IMR-90 (cell line): ENCODE results near the gene ASTN2. TPM values are rescaled to one million over a fixed set of nuclear protein-coding genes. Genes with fewer than 3 reads are reported as not detected.

Experiments
- ATAC-seq: fragments of 200-7000 bp; cut with Tn5 transposase; 2 replicates; pipeline ENCODE4 v1.9.1; 2020; ENCODE audit warnings: low read depth, mild to moderate bottlenecking, moderate library complexity
- BruUV-seq: library from RNA; stranded (reverse); fragments of 400-500 nt; replicated peaks from 2 replicates; lab custom pipeline; 2021; lab: Mats Ljungman, UMichigan
- CTCF ChIA-PET: fragments of 300-600 bp; formaldehyde crosslinking; extraction: SDS; loops from one replicate; lab custom pipeline; 2021; ENCODE audit warnings: antibody characterized with exemption; lab: Yijun Ruan, JAX
- POLR2A ChIA-PET: fragments of 300-600 bp; sonication (Branson Sonifier 250); formaldehyde crosslinking; loops from one replicate; lab custom pipeline; 2022; ENCODE audit warnings: antibody characterized with exemption; ENCODE audit not compliant: unreplicated experiment; lab: Charles Lee
- DNase-seq: peaks from one replicate; pipeline ENCODE4 v3.0.0; 2013
- H2AFZ ChIP-seq: replicated peaks from 2 replicates; pipeline ENCODE3; 2013; ENCODE audit warnings: low read length, mild to moderate bottlenecking; ENCODE audit not compliant: poor library complexity
- H2AK5ac ChIP-seq: 2 replicates; pipeline ENCODE4 v1.6.1; 2013; ENCODE audit warnings: low read depth, low read length, inconsistent platforms
- H2AK9ac ChIP-seq: replicated peaks from 2 replicates; pipeline ENCODE3; 2013; ENCODE audit warnings: mild to moderate bottlenecking, low read depth, low read length, moderate library complexity; ENCODE audit not compliant: poor library complexity
- H2BK120ac ChIP-seq: 2 replicates; pipeline ENCODE4 v1.6.1; 2013; ENCODE audit warnings: low read depth, low read length, inconsistent platforms
- H2BK15ac ChIP-seq: 3 replicates; pipeline ENCODE4 v1.6.1; 2013; ENCODE audit warnings: low read depth, low read length, inconsistent platforms
- H2BK20ac ChIP-seq: 2 replicates; pipeline ENCODE4 v1.6.1; 2013; ENCODE audit warnings: low read depth, mild to moderate bottlenecking, inconsistent platforms, low read length, moderate library complexity
- H2BK5ac ChIP-seq: 2 replicates; pipeline ENCODE4 v1.6.1; 2013; ENCODE audit warnings: mild to moderate bottlenecking, low read depth, low read length, inconsistent platforms; ENCODE audit not compliant: poor library complexity, severe bottlenecking
- H3K14ac ChIP-seq: replicated peaks from 2 replicates; pipeline ENCODE4 v1.6.1; 2013; ENCODE audit warnings: low read depth, low read length, inconsistent platforms
- H3K18ac ChIP-seq: 2 replicates; pipeline ENCODE4 v1.6.1; 2013; ENCODE audit warnings: low read depth, low read length, control low read depth
- H3K23ac ChIP-seq: 2 replicates; pipeline ENCODE4 v1.6.1; 2013; ENCODE audit warnings: low read depth, low read length, inconsistent platforms
- H3K27ac ChIP-seq: 2 replicates; pipeline ENCODE4 v1.5.1; 2013; ENCODE audit warnings: mild to moderate bottlenecking, control low read depth, low read length; ENCODE audit not compliant: insufficient read depth
- H3K27me3 ChIP-seq: 2 replicates; pipeline ENCODE4 v1.6.1; 2013; ENCODE audit warnings: low read length; ENCODE audit not compliant: control insufficient read depth, insufficient read depth
- H3K36me3 ChIP-seq: 2 replicates; pipeline ENCODE4 v1.6.1; 2013; ENCODE audit warnings: low read length, mixed read lengths; ENCODE audit not compliant: control insufficient read depth, insufficient read depth
- H3K4ac ChIP-seq: 2 replicates; pipeline ENCODE4 v1.6.1; 2013; ENCODE audit warnings: low read depth, low read length, inconsistent platforms
- H3K4me1 ChIP-seq: 2 replicates; pipeline ENCODE4 v1.6.1; 2013; ENCODE audit warnings: low read length, mixed read lengths; ENCODE audit not compliant: control insufficient read depth, insufficient read depth
- H3K4me2 ChIP-seq: 2 replicates; pipeline ENCODE4 v1.6.1; 2013; ENCODE audit warnings: low read depth, mild to moderate bottlenecking, control low read depth, low read length, moderate library complexity
- H3K4me3 ChIP-seq: 2 replicates; pipeline ENCODE4 v1.5.1; 2013; ENCODE audit warnings: low read depth, mild to moderate bottlenecking, control low read depth, low read length, moderate library complexity; ENCODE audit not compliant: insufficient read depth
- H3K56ac ChIP-seq: 2 replicates; pipeline ENCODE4 v1.6.1; 2013; ENCODE audit warnings: low read length, inconsistent platforms; ENCODE audit not compliant: insufficient read depth; ENCODE audit errors: extremely low read depth
- H3K79me1 ChIP-seq, 2 experiments: 2 replicates each; pipeline ENCODE4 v1.6.1; 2013; ENCODE audit warnings: low read length in 2 of 2, inconsistent platforms in 1 of 2, low read depth in 1 of 2
- H3K9ac ChIP-seq: 2 replicates; pipeline ENCODE4 v1.6.1; 2013; ENCODE audit warnings: low read depth, low read length, control low read depth
- H3K9me1 ChIP-seq: 2 replicates; pipeline ENCODE4 v1.6.1; 2013; ENCODE audit warnings: low read length, inconsistent platforms; ENCODE audit not compliant: insufficient read depth
- H3K9me3 ChIP-seq: 2 replicates; pipeline ENCODE4 v1.6.1; 2013; ENCODE audit warnings: low read length; ENCODE audit not compliant: control insufficient read depth, insufficient read depth
- H4K20me1 ChIP-seq: 2 replicates; pipeline ENCODE4 v1.6.1; 2013; ENCODE audit warnings: low read length, inconsistent platforms; ENCODE audit not compliant: insufficient read depth
- H4K5ac ChIP-seq: 2 replicates; pipeline ENCODE4 v1.6.1; 2013; ENCODE audit warnings: mild to moderate bottlenecking, low read depth, low read length, control low read depth
- H4K8ac ChIP-seq, 2 experiments: 2 replicates each; pipeline ENCODE4 v1.6.1; 2013; ENCODE audit warnings: low read depth in 2 of 2, low read length in 2 of 2, control low read depth in 1 of 2, inconsistent platforms in 1 of 2
- H4K91ac ChIP-seq: 2 replicates; pipeline ENCODE4 v1.6.1; 2013; ENCODE audit warnings: low read depth, low read length, inconsistent platforms; ENCODE audit not compliant: insufficient read depth
- BHLHE40 ChIP-seq: fragments of 150-350 bp; IDR thresholded peaks from 2 replicates; pipeline ENCODE4 v1.6.1; 2016; ENCODE audit warnings: mild to moderate bottlenecking, low read depth, low read length
- CHD1 ChIP-seq: IDR thresholded peaks from 2 replicates; pipeline ENCODE4 v1.6.1; 2012; ENCODE audit warnings: low read depth, low read length, improper control_type of control experiment
- FOS ChIP-seq: fragments of 150-350 bp; IDR thresholded peaks from 2 replicates; pipeline ENCODE4 v1.6.1; 2016; ENCODE audit warnings: low read depth, low read length
- MAFK ChIP-seq: IDR thresholded peaks from 2 replicates; pipeline ENCODE4 v1.6.1; 2012; ENCODE audit warnings: low read depth, low read length, improper control_type of control experiment
- MXI1 ChIP-seq: IDR thresholded peaks from 2 replicates; pipeline ENCODE4 v1.6.1; 2012; ENCODE audit warnings: low read depth, mild to moderate bottlenecking, low read length, moderate library complexity, borderline replicate concordance
- NFE2L2 ChIP-seq: fragments of 150-350 bp; IDR thresholded peaks from 2 replicates; pipeline ENCODE4 v1.6.1; 2016; ENCODE audit warnings: low read depth, mild to moderate bottlenecking, low read length
- POLR2A ChIP-seq: IDR thresholded peaks from 2 replicates; pipeline ENCODE4 v1.6.1; 2012; ENCODE audit warnings: mild to moderate bottlenecking, low read depth, low read length
- RAD21 ChIP-seq: IDR thresholded peaks from 2 replicates; pipeline ENCODE4 v1.6.1; 2012; ENCODE audit warnings: low read length, improper control_type of control experiment
- RCOR1 ChIP-seq: IDR thresholded peaks from 2 replicates; pipeline ENCODE4 v1.6.1; 2012; ENCODE audit warnings: mild to moderate bottlenecking, low read length, improper control_type of control experiment; ENCODE audit not compliant: insufficient replicate concordance
- RFX5 ChIP-seq: IDR thresholded peaks from 2 replicates; pipeline ENCODE4 v1.8.0; 2012; ENCODE audit warnings: low read depth, mild to moderate bottlenecking, low read length, moderate library complexity
- SMC3 ChIP-seq: fragments of 150-350 bp; IDR thresholded peaks from 2 replicates; pipeline ENCODE4 v1.6.1; 2016; ENCODE audit warnings: low read depth, mild to moderate bottlenecking, antibody characterized with exemption, low read length, moderate library complexity
- WGBS, 2 experiments: methylation state at CpG; one replicate each; pipeline versions ENCODE4 v1.1.5 to v1.1.7; 2013; ENCODE audit warnings: missing lambda C conversion rate in 2 of 2; ENCODE audit not compliant: insufficient read length in 1 of 2; ENCODE audit errors: extremely low coverage in 2 of 2; 5-methylcytosine and 5-hydroxymethylcytosine counted together
- dilution Hi-C: fragments of 300-500 bp; cut with HindIII; formaldehyde crosslinking; loops from one replicate; pipeline ENCODE4 v1.14.3; 2018; ENCODE audit warnings: low sequenced_read_pairs; ENCODE audit not compliant: unreplicated experiment
- in situ Hi-C: fragments of 300-500 bp; cut with MboI; formaldehyde crosslinking; loops from 3 replicates; pipeline ENCODE4 v1.14.3; 2019; ENCODE audit warnings: low sequenced_read_pairs, inconsistent platforms, mixed read lengths
- intact Hi-C: fragments of 100-400 bp; cut with micrococcal nuclease; formaldehyde crosslinking; loops from 2 replicates; pipeline ENCODE4 v1.10.0; 2022
- polyA plus RNA-seq, 3 experiments: library from polyadenylated mRNA; depleted of rRNA; stranded (reverse); fragments of >200 nt; gene quantifications; 2 replicates each; pipeline ENCODE4 v1.2.3, GENCODE V29; 2012; ENCODE audit warnings: low replicate concordance in 1 of 3
- total RNA-seq: library from RNA; depleted of rRNA; stranded (reverse); fragments of >200 nt; gene quantifications from 2 replicates; pipeline ENCODE4 v1.2.3, GENCODE V29; 2012
- TF ChIP-seq, protein P1 (sequence below): conservative IDR thresholded peaks from 2 replicates; pipeline ENCODE4 v1.5.1; 2012; ENCODE audit warnings: mild to moderate bottlenecking, low read depth, low read length, improper control_type of control experiment
- TF ChIP-seq, protein P2 (sequence below): fragments of 150-350 bp; IDR thresholded peaks from 2 replicates; pipeline ENCODE4 v1.6.1; 2017; ENCODE audit warnings: mild to moderate bottlenecking, antibody characterized with exemption, low read length, low read depth
- TF ChIP-seq, protein P3 (sequence below): fragments of 150-350 bp; IDR thresholded peaks from 2 replicates; pipeline ENCODE4 v1.6.1; 2016; ENCODE audit warnings: low read depth, mild to moderate bottlenecking, low read length, moderate library complexity, borderline replicate concordance

The ASTN2 gene
- total and polyA plus RNA-seq, 2 of the 4 experiments (the other 2 are of a cell fraction) = 3.8 to 6.8 TPM

DNA sequence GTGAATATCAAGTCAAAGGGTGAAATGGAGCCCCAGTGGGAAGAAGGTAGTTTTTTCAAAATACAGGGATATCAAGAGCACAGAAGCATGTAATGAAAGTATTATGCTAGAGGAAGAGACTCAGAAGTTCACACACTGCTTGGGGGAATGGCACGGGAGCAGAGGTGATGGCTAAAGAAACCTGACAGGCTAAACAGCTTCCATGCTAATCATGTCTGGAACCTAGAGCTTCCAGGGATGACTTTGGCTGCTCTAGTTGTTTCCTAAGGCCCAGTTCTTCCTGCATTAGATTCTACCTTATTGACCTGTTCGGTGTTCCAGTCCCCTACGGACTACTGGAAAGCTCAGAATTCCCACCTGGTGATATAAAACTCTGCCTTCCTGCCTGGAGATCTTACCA lies 693.4 kb downstream of the ASTN2 start:
- WGBS, 2 experiments = 83% methylated on average over 1 of the region's 3 CpGs; no CpG with 5 or more reads in 1 of the 2 experiments
- TF ChIP-seq POLR2A (no peak), NFE2L2 (no peak), FOS (no peak), MXI1 (no peak), SMC3 (no peak), RCOR1 (no peak), MAFK (no peak), RFX5 (no peak), BHLHE40 (no peak), CHD1 (no peak), RAD21 (no peak)
- TF ChIP-seq, protein P1, sequence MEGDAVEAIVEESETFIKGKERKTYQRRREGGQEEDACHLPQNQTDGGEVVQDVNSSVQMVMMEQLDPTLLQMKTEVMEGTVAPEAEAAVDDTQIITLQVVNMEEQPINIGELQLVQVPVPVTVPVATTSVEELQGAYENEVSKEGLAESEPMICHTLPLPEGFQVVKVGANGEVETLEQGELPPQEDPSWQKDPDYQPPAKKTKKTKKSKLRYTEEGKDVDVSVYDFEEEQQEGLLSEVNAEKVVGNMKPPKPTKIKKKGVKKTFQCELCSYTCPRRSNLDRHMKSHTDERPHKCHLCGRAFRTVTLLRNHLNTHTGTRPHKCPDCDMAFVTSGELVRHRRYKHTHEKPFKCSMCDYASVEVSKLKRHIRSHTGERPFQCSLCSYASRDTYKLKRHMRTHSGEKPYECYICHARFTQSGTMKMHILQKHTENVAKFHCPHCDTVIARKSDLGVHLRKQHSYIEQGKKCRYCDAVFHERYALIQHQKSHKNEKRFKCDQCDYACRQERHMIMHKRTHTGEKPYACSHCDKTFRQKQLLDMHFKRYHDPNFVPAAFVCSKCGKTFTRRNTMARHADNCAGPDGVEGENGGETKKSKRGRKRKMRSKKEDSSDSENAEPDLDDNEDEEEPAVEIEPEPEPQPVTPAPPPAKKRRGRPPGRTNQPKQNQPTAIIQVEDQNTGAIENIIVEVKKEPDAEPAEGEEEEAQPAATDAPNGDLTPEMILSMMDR = no peak
- TF ChIP-seq, protein P2, sequence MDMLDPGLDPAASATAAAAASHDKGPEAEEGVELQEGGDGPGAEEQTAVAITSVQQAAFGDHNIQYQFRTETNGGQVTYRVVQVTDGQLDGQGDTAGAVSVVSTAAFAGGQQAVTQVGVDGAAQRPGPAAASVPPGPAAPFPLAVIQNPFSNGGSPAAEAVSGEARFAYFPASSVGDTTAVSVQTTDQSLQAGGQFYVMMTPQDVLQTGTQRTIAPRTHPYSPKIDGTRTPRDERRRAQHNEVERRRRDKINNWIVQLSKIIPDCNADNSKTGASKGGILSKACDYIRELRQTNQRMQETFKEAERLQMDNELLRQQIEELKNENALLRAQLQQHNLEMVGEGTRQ = no peak
- TF ChIP-seq, protein P3, sequence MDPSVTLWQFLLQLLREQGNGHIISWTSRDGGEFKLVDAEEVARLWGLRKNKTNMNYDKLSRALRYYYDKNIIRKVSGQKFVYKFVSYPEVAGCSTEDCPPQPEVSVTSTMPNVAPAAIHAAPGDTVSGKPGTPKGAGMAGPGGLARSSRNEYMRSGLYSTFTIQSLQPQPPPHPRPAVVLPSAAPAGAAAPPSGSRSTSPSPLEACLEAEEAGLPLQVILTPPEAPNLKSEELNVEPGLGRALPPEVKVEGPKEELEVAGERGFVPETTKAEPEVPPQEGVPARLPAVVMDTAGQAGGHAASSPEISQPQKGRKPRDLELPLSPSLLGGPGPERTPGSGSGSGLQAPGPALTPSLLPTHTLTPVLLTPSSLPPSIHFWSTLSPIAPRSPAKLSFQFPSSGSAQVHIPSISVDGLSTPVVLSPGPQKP = no peak
- CTCF ChIA-PET = interaction anchor here (0.9 kb wide), 1 partner anchor 16 kb away, joined by 3 read pairs; no protein-coding TSS in a partner anchor
- H2AK9ac ChIP-seq = no peak overlapping the region
- POLR2A ChIA-PET = no interaction called here
- no peak overlapping the region for H2BK20ac ChIP-seq
- BruUV-seq = no TSS peak
- H3K9me1 ChIP-seq = no peaks in the 10 kb centered on the region
- no peak overlapping the region for H2AK5ac ChIP-seq
- no peaks in the 10 kb centered on the region for H3K4me1 ChIP-seq
- no peak overlapping the region for H3K27ac ChIP-seq
- H4K91ac ChIP-seq = no peak overlapping the region
- H3K4me2 ChIP-seq = no peak overlapping the region
- no peak overlapping the region for H4K5ac ChIP-seq
- no peaks in the 10 kb centered on the region for H3K36me3 ChIP-seq
- in situ Hi-C loops = no loop called here
- no peak overlapping the region for H3K9ac ChIP-seq
- H2BK120ac ChIP-seq = no peak overlapping the region
- no peak overlapping the region for H3K4ac ChIP-seq
- H2BK5ac ChIP-seq = no peak overlapping the region
- H3K18ac ChIP-seq = no peak overlapping the region
- H3K56ac ChIP-seq = no peak overlapping the region
- dilution Hi-C loops = no loop called here
- H2BK15ac ChIP-seq = no peak overlapping the region
- H3K4me3 ChIP-seq = no peak overlapping the region
- H4K20me1 ChIP-seq = no peaks in the 10 kb centered on the region
- DNase-seq (no peak), ATAC-seq (no peak)
- H4K8ac ChIP-seq = no peak overlapping the region
- H3K9me3 ChIP-seq = no peaks in the 10 kb centered on the region
- H3K23ac ChIP-seq = no peak overlapping the region
- no peaks in the 10 kb centered on the region for H3K79me1 ChIP-seq
- no peak overlapping the region for H2AFZ ChIP-seq
- intact Hi-C loops = no loop called here
- no peak overlapping the region for H3K14ac ChIP-seq
- H3K27me3 ChIP-seq = peaks cover 9% of the 10 kb centered on the region
